AG04449 (cell line): Measurements from ENCODE around the gene S100A14.

Experiments used
- CTCF ChIA-PET: fragments of 350-600 bp; formaldehyde crosslinking; extraction: SDS; loops from one replicate; lab custom pipeline; 2021; ENCODE audit warnings: antibody characterized with exemption; lab: Yijun Ruan, JAX
- POLR2A ChIA-PET: fragments of 400-600, 350-600 bp; formaldehyde crosslinking; extraction: SDS; loops from one replicate; lab custom pipeline; 2020; ENCODE audit warnings: antibody characterized with exemption, inconsistent platforms; lab: Yijun Ruan, JAX
- DNase-seq: peaks from one replicate; pipeline ENCODE4 v3.0.0-alpha.2; 2010; ENCODE audit warnings: low read depth, low spot score
- H3K4me3 ChIP-seq: 2 replicates; pipeline ENCODE4 v1.5.1; 2011; ENCODE audit warnings: low read depth, mild to moderate bottlenecking, control low read depth, low read length
- TF ChIP-seq, protein P1 (sequence below): IDR thresholded peaks from one replicate; pipeline ENCODE4 v1.5.1; 2011; ENCODE audit warnings: mild to moderate bottlenecking, moderate library complexity, low read length, control low read depth, inconsistent platforms; ENCODE audit not compliant: insufficient read depth; ENCODE audit errors: missing control alignments

Gene S100A14

DNA sequence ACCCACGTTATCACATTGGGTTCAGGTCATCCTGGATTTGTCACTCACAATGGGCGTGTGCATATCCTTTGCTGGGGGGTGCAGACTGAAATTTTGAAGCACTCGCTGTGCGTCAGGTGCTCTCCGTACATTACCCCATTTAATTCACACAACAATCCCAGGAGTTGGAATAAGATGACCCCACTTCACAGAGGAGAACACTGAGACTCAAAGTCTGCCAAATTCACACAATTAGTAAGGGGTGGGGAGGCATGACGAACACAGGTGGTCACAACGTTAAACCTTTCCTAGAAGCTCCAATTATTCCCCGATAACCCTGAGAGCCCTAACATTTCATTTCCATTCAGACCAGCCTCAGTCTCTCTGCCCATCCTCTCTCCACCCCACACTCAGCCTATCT, 46.7 kb downstream of the S100A14 start:
- ChIA-PET POLR2A (interaction anchor here (0.7 to 2.4 kb wide), 4 partner anchors 24 to 36 kb away, joined by 3 to 13 read pairs (median 6); partner anchors contain the start of genes S100A4 and S100A6), CTCF (interaction anchor here (1.0 to 7.6 kb wide), 15 partner anchors 9 to 180 kb away, joined by 3 to 401 read pairs (median 26); partner anchors contain the start of genes S100A1, S100A13, S100A14 and S100A16)
- H3K4me3 ChIP-seq, result no peak overlapping the region
- TF ChIP-seq, protein P1, sequence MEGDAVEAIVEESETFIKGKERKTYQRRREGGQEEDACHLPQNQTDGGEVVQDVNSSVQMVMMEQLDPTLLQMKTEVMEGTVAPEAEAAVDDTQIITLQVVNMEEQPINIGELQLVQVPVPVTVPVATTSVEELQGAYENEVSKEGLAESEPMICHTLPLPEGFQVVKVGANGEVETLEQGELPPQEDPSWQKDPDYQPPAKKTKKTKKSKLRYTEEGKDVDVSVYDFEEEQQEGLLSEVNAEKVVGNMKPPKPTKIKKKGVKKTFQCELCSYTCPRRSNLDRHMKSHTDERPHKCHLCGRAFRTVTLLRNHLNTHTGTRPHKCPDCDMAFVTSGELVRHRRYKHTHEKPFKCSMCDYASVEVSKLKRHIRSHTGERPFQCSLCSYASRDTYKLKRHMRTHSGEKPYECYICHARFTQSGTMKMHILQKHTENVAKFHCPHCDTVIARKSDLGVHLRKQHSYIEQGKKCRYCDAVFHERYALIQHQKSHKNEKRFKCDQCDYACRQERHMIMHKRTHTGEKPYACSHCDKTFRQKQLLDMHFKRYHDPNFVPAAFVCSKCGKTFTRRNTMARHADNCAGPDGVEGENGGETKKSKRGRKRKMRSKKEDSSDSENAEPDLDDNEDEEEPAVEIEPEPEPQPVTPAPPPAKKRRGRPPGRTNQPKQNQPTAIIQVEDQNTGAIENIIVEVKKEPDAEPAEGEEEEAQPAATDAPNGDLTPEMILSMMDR, result no peak
- no peak for DNase-seq

DNA sequence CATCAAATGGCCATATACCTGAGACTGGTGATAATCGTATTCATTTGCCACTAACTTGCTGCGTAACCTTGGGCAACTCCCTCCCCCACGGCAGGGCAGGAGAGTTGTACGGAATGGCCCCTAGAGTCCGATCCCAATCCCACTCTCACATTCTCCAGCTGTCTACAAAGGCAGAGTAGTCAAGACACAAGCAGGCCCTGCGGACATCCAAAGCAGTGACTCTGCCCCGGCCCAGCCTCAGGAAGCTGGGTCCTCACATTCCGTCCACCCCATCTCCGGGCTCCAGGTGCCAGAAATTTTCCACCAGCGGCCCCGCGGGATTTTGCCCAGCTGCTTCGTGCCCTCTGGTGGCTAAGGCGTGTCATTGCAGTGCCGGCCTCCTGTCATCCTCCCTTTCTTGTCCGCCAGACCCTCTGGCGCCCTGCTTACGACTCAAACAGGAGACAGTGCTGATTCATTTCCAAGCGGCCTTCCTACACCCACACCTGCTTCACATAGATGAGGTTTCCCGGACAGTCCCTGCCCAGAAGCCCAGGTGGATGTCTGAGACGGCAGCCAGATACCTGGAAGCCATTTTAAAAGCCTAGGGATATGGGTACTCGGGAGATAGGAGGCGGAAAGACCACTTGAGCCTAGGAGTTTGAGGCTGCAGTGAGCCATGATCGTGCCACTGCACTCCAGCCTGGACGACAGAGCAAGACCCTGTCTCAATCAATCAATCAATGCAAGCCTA, 47.6 kb downstream of the S100A14 start:
- no peak for DNase-seq
- TF ChIP-seq, protein P1, result peak; percentile 99
- ChIA-PET CTCF (interaction anchor here (0.5 to 7.6 kb wide), 26 partner anchors 9 to 215 kb away, joined by 3 to 401 read pairs (median 6); partner anchors contain the start of genes CHTOP, S100A1, S100A13 and S100A14), POLR2A (interaction anchor here (0.8 to 2.4 kb wide), 9 partner anchors 13 to 66 kb away, joined by 3 to 27 read pairs (median 5); partner anchors contain the start of genes CHTOP, S100A13, S100A16 and S100A4)
- H3K4me3 ChIP-seq, result peak overlapping the region; percentile 23

DNA sequence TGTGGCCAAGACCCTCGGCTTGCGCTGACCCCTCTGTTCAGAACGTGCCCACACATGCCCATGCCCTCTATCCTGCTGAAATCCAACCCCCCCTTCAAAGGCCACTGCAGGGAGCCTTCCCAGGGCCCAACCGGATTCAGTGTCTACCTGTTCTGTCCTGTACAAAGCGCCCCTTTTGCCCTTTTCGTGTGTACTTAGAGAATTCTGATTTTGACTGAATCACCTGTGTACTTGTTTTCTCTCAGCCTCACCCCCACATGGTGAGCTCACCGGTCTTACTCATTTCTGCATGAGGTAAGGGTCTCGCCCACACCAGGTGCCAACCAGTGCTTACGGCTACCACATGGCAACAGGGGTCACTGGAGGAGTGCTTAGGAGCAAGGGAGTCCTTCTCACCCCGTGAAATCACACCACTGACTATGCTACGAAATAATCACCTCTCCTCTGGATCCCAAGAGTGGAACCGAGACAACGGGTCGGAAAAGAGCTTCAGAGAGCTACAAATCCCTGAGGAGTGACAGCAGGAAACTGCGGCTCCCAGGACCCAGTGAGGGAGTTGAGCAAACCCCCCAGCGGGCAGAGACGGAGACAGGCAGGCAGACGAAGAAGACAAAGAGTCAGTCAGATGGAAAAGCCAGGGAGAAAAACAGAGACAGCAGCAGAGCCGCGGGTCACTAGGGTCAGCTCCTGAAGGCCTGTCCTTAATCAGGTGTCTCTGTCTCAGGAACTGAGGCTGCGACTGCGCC, 48.3 kb downstream of the S100A14 start:
- ChIA-PET CTCF (interaction anchor here (0.9 to 7.6 kb wide), 25 partner anchors 8 to 215 kb away, joined by 3 to 401 read pairs (median 6); partner anchors contain the start of genes CHTOP, S100A1, S100A13 and S100A14), POLR2A (interaction anchor here (0.8 to 2.4 kb wide), 9 partner anchors 14 to 67 kb away, joined by 3 to 27 read pairs (median 5); partner anchors contain the start of genes CHTOP, S100A13, S100A16 and S100A4)
- TF ChIP-seq, protein P1, result no peak
- DNase-seq, result no peak
- H3K4me3 ChIP-seq, result peak overlapping the region; percentile 23

DNA sequence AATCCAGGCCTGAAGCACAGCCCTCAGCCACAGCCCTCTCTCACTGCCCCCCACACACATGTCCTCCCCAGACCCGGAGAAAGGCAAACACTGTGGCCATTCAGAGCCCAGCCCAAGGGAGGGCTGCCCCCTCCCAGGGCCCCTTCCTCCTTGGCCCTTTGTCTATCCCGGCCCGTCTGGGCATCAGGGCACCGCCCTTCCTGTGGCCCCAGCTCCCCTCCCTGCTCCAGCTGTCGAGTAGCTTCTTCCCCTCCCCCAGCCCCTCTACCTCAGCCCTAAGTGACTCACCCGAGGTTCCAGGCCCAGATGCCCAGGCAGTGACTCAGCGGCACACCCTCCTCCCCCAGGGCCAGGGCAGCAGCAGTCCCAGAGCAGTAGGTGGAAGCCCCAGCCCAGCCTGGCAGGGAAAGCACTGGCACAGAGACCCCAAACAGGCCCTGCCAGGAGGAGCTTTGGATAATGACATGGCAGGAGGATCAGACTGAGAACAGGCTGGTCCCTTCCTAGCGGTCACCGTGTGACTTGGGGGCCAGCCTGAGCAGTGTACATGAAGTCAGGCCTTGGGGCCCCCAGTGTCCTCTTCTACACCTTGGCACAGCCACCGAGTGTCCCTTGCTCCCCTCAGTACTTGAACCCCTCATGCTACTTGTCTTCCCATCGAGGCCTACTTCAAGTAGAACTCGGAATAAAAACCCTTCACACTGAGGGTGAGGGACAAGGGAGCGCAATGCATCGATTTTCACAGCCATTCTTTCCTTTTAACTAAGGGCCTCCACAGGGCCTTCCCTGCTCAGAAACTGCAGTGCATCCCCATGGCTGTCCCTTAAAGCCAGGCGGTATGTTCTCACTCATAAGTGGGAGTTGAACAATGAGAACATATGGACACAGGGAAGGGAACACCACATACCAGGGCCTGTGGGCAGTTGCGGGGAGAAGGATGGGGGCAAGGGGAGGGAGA, 49.4 kb downstream of the S100A14 start:
- TF ChIP-seq, protein P1, result no peak
- CTCF ChIA-PET, result interaction anchor here (0.8 to 8.3 kb wide), 10 partner anchors 10 to 61 kb away, joined by 3 to 97 read pairs (median 5); partner anchors contain the start of genes S100A1, S100A13, S100A3 and S100A4
- peak overlapping the region; percentile 23 for H3K4me3 ChIP-seq
- POLR2A ChIA-PET, result interaction anchor here (0.6 to 4.3 kb wide), 12 partner anchors 10 to 193 kb away, joined by 3 to 119 read pairs (median 5); partner anchors contain the start of genes CHTOP, S100A4, S100A5 and S100A6
- peak; percentile 91 for DNase-seq
